GM04503 (cell line): ENCODE results near the gene IGSF5.

Source experiments
- DNase-seq: peaks from one replicate; pipeline ENCODE4 v3.0.0-alpha.2; 2012; ENCODE audit warnings: low read depth

IGSF5 gene

GRCh38 chr21:39825250-39825649 lies 80.3 kb downstream of the IGSF5 start:
- no peak for DNase-seq

- DNase-seq = no peak
Measured at GRCh38 chr21:39834543-39834942, 89.6 kb downstream of the IGSF5 start.

- DNase-seq = no peak
Measured at GRCh38 chr21:39837861-39838359, 92.9 kb downstream of the IGSF5 start.

GRCh38 chr21:39840373-39841097 lies 95.6 kb downstream of the IGSF5 start:
- DNase-seq = no peak

- DNase-seq = no peak
Measured at GRCh38 chr21:39842741-39843459, 97.9 kb downstream of the IGSF5 start.

GRCh38 chr21:39843483-39843882 lies 98.5 kb downstream of the IGSF5 start:
- DNase-seq = no peak

GRCh38 chr21:39843916-39844315 lies 98.9 kb downstream of the IGSF5 start:
- no peak for DNase-seq

- no peak for DNase-seq
Measured at GRCh38 chr21:39845571-39846130, 100.7 kb downstream of the IGSF5 start.

GRCh38 chr21:39847877-39848276 lies 102.9 kb downstream of the IGSF5 start:
- no peak for DNase-seq

- no peak for DNase-seq
Measured at GRCh38 chr21:39849014-39849655, 104.2 kb downstream of the IGSF5 start.

- no peak for DNase-seq
Measured at GRCh38 chr21:39850333-39850732, 105.3 kb downstream of the IGSF5 start.

- no peak for DNase-seq
Measured at GRCh38 chr21:39851002-39851618, 106.1 kb downstream of the IGSF5 start.
